Mesenteric fat pad (tissue), 1 donor: Measurements from ENCODE around the gene APBB1IP. TPM values are rescaled to one million over a fixed set of nuclear protein-coding genes. Genes with fewer than 3 reads are reported as not detected.

Experiments used
- total RNA-seq: library from RNA; stranded (reverse); fragmentation: NEBNext Ultra II Directional; extraction: Animal tissue kit (Norgen Biotek cat#: 25700); gene quantifications from one replicate; pipeline ENCODE4 v1.2.1, GENCODE V29; 2021
- donor health status: DM: yes; HTN: yes; CAD: no.

Gene APBB1IP
- total RNA-seq, 1 donor from 2014 or later = 37.2 TPM

Other genes with a start within 250 kb of the APBB1IP start
- gene GAD2, start 221.6 kb upstream of the APBB1IP start, total RNA-seq = not detected